ENCODE data around the gene CTAG1B. TPM values are rescaled to one million over a fixed set of nuclear protein-coding genes. Genes with fewer than 3 reads are reported as not detected.
"Not testable (repeated sequence)": the region's sequence is repeated elsewhere in the genome, so short reads cannot be mapped to it uniquely, and the experiment has no call there.

Gene CTAG1B
- polyA plus RNA-seq, 1 experiment: not detected

GRCh38 chrX:154657226-154657805 lies 38.2 kb upstream of the CTAG1B start:
- no peaks in the 10 kb centered on the region; the same call in 1 of the 2 replicates for H3K9me3 ChIP-seq (ENCODE audit: control insufficient read depth, insufficient read depth, low read length)
- H3K27ac ChIP-seq (ENCODE audit: low read depth, low read length): no peak overlapping the region
- ChIA-PET POLR2A (no interaction called here), CTCF (no interaction called here)
- H3K27me3 ChIP-seq (ENCODE audit: control insufficient read depth, insufficient read depth, low read length): no peaks in the 10 kb centered on the region
- DNase-seq (ENCODE audit: low read depth, low spot score): no peak
- no peak for TF ChIP-seq CTCF (IDR thresholded peaks at IDR 0.05; ENCODE audit: low read depth, low read length)
- H3K4me3 ChIP-seq (ENCODE audit: low read depth, low read length): no peak overlapping the region

GRCh38 chrX:154655786-154656185 lies 36.7 kb upstream of the CTAG1B start:
- Histone ChIP-seq H3K27me3 (ENCODE audit: control insufficient read depth, insufficient read depth, low read length) (no peaks in the 10 kb centered on the region), H3K9me3 (ENCODE audit: control insufficient read depth, insufficient read depth, low read length) (no peaks in the 10 kb centered on the region; the same call in 1 of the 2 replicates), H3K27ac (ENCODE audit: low read depth, low read length) (no peak overlapping the region), H3K4me3 (ENCODE audit: low read depth, low read length) (no peak overlapping the region)
- no peak for TF ChIP-seq CTCF (IDR thresholded peaks at IDR 0.05; ENCODE audit: low read depth, low read length)
- POLR2A ChIA-PET: no interaction called here
- CTCF ChIA-PET: no interaction called here
- no peak for DNase-seq (ENCODE audit: low read depth, low spot score)

GRCh38 chrX:154655346-154655745 lies 36.3 kb upstream of the CTAG1B start:
- Histone ChIP-seq H3K4me3 (ENCODE audit: low read depth, low read length) (no peak overlapping the region), H3K27ac (ENCODE audit: low read depth, low read length) (no peak overlapping the region), H3K9me3 (ENCODE audit: control insufficient read depth, insufficient read depth, low read length) (no peaks in the 10 kb centered on the region; the same call in 1 of the 2 replicates), H3K27me3 (ENCODE audit: control insufficient read depth, insufficient read depth, low read length) (no peaks in the 10 kb centered on the region)
- DNase-seq (ENCODE audit: low read depth, low spot score): no peak
- POLR2A ChIA-PET: no interaction called here
- CTCF ChIA-PET: no interaction called here
- TF ChIP-seq CTCF (IDR thresholded peaks at IDR 0.05; ENCODE audit: low read depth, low read length): no peak

- Histone ChIP-seq H3K27me3 (ENCODE audit: control insufficient read depth, insufficient read depth, low read length) (no peaks in the 10 kb centered on the region), H3K9me3 (ENCODE audit: control insufficient read depth, insufficient read depth, low read length) (no peaks in the 10 kb centered on the region; the same call in 1 of the 2 replicates), H3K4me3 (ENCODE audit: low read depth, low read length) (no peak overlapping the region), H3K27ac (ENCODE audit: low read depth, low read length) (no peak overlapping the region)
- no peak for TF ChIP-seq CTCF (IDR thresholded peaks at IDR 0.05; ENCODE audit: low read depth, low read length)
- ChIA-PET CTCF (no interaction called here), POLR2A (no interaction called here)
- no peak for DNase-seq (ENCODE audit: low read depth, low spot score)
These were observed 35.8 kb upstream of the CTAG1B start for GRCh38 chrX:154654925-154655324.

- no peak for DNase-seq (ENCODE audit: low read depth, low spot score)
- Histone ChIP-seq H3K4me3 (ENCODE audit: low read depth, low read length) (no peak overlapping the region), H3K9me3 (ENCODE audit: control insufficient read depth, insufficient read depth, low read length) (no peaks in the 10 kb centered on the region; the same call in 1 of the 2 replicates), H3K27me3 (ENCODE audit: control insufficient read depth, insufficient read depth, low read length) (no peaks in the 10 kb centered on the region), H3K27ac (ENCODE audit: low read depth, low read length) (no peak overlapping the region)
- CTCF ChIA-PET: no interaction called here
- POLR2A ChIA-PET: no interaction called here
- TF ChIP-seq CTCF (IDR thresholded peaks at IDR 0.05; ENCODE audit: low read depth, low read length): no peak
These were observed 35.3 kb upstream of the CTAG1B start for GRCh38 chrX:154654372-154654771.

GRCh38 chrX:154653413-154653812 lies 34.3 kb upstream of the CTAG1B start, which contains the start of gene CTAG2:
Gene CTAG2 (minus strand): TSS chrX:154653579. CDS start chrX:154653515, 64 bp downstream.
- CTCF ChIA-PET, POLR2A ChIA-PET: not testable (repeated sequence)

More at GRCh38 chrX:154653413-154653812, 34.3 kb upstream of the CTAG1B start, which contains the start of gene CTAG2:
- H3K27ac ChIP-seq (ENCODE audit: low read depth, low read length); H3K27me3 ChIP-seq (ENCODE audit: control insufficient read depth, insufficient read depth, low read length); DNase-seq (ENCODE audit: low read depth, low spot score); H3K9me3 ChIP-seq (ENCODE audit: control insufficient read depth, insufficient read depth, low read length); H3K4me3 ChIP-seq (ENCODE audit: low read depth, low read length): not testable (repeated sequence)
